HCT116 (cell line): ENCODE measurements around the gene OVOL2. TPM values are rescaled to one million over a fixed set of nuclear protein-coding genes. Genes with fewer than 3 reads are reported as not detected.

Experiments used
- ATAC-seq: fragments of 200-7000 bp; cut with Tn5 transposase; 2 replicates; pipeline ENCODE4 v1.9.1; 2020; ENCODE audit warnings: mild to moderate bottlenecking, moderate library complexity
- BruUV-seq: library from RNA; stranded (reverse); fragments of 400-500 nt; replicated peaks from 2 replicates; lab custom pipeline; 2021; lab: Mats Ljungman, UMichigan
- CTCF ChIA-PET: fragments of 300-600 bp; sonication (Branson Sonifier 250); formaldehyde crosslinking; loops from one replicate; lab custom pipeline; 2021; ENCODE audit warnings: antibody characterized with exemption; lab: Charles Lee
- POLR2A ChIA-PET: fragments of 300-600, 350-600 bp; sonication (Branson Sonifier 250); formaldehyde crosslinking; loops from one replicate; lab custom pipeline; 2021; ENCODE audit warnings: antibody characterized with exemption; lab: Charles Lee
- RAD21 ChIA-PET, 2 experiments: fragments of 300-600 bp; sonication (Branson Sonifier 250); formaldehyde crosslinking; loops; one replicate each; lab custom pipeline; 2023; ENCODE audit warnings: low total read pairs in 2 of 2; ENCODE audit not compliant: uncharacterized antibody in 2 of 2, unreplicated experiment in 2 of 2, low non-redundant PET in 1 of 2; lab: Charles Lee
- DNase-seq: peaks from one replicate; pipeline ENCODE4 v3.0.0-alpha.2; 2010; ENCODE audit warnings: low read depth, low spot score
- H2AFZ ChIP-seq: fragments of 200-600 bp; shearing (Covaris generic), sonication (generic); 2 replicates; pipeline ENCODE4 v1.6.1; 2017; ENCODE audit warnings: low read depth, mixed run types, mixed read lengths, antibody characterized with exemption, low read length; ENCODE audit not compliant: poor library complexity, severe bottlenecking
- H3K27ac ChIP-seq: 2 replicates; pipeline ENCODE4 v1.5.1; 2012; ENCODE audit warnings: low read depth, low read length
- H3K27me3 ChIP-seq: fragments of 200-600 bp; sonication (generic); 2 replicates; pipeline ENCODE4 v1.6.1; 2016; ENCODE audit warnings: mixed run types, low read length, mixed read lengths; ENCODE audit not compliant: insufficient read depth
- H3K36me3 ChIP-seq, 2 experiments: fragments of 200-500 bp in 1 of 2; fragments of 200-600 bp in 1 of 2; sonication (Bioruptor generic) in 1 of 2; sonication (generic) in 1 of 2; 2 replicates each; pipeline versions ENCODE4 v1.5.1 to v1.6.1; 2014 to 2016; ENCODE audit warnings: low read length in 2 of 2, inconsistent platforms in 1 of 2, mixed read lengths in 1 of 2, mixed run types in 1 of 2; ENCODE audit not compliant: insufficient read depth in 2 of 2, control insufficient read depth in 1 of 2
- H3K4me1 ChIP-seq, 2 experiments: fragments of 200-600 bp in 1 of 2; sonication (generic) in 1 of 2; 2 replicates each; pipeline versions ENCODE4 v1.5.1 to v1.6.1; 2012 to 2017; ENCODE audit warnings: low read length in 2 of 2, inconsistent platforms in 1 of 2, mild to moderate bottlenecking in 1 of 2, mixed read lengths in 1 of 2, mixed run types in 1 of 2, moderate library complexity in 1 of 2; ENCODE audit not compliant: insufficient read depth in 2 of 2, control insufficient read depth in 1 of 2
- H3K4me2 ChIP-seq: fragments of 200-600 bp; sonication (generic); 2 replicates; pipeline ENCODE4 v1.6.1; 2017; ENCODE audit warnings: mixed run types, low read length, mixed read lengths
- H3K4me3 ChIP-seq, 2 experiments: fragments of 200-600 bp in 1 of 2; sonication (generic) in 1 of 2; replicated peaks in 1 of 2; 2 replicates each; pipeline ENCODE4 v1.5.1; 2011 to 2016; ENCODE audit warnings: low read length in 2 of 2, control low read depth in 1 of 2, low read depth in 1 of 2, mild to moderate bottlenecking in 1 of 2, mixed read lengths in 1 of 2, mixed run types in 1 of 2
- H3K79me2 ChIP-seq: fragments of 200-600 bp; sonication (generic); 2 replicates; pipeline ENCODE4 v1.6.1; 2017; ENCODE audit warnings: mild to moderate bottlenecking, mixed run types, low read length, moderate library complexity, mixed read lengths; ENCODE audit not compliant: insufficient read depth
- H3K9ac ChIP-seq: fragments of 200-600 bp; sonication (generic); 2 replicates; pipeline ENCODE4 v1.6.1; 2016; ENCODE audit warnings: low read length, mixed read lengths
- H3K9me2 ChIP-seq: fragments of 200-600 bp; sonication (generic), shearing (Covaris generic); 2 replicates; pipeline ENCODE4 v1.6.1; 2017; ENCODE audit warnings: mixed run types, mild to moderate bottlenecking, moderate library complexity; ENCODE audit not compliant: insufficient read depth
- H3K9me3 ChIP-seq, 2 experiments: fragments of 200-500 bp in 1 of 2; fragments of 200-600 bp in 1 of 2; sonication (Bioruptor generic) in 1 of 2; sonication (generic) in 1 of 2; 2 replicates each; pipeline ENCODE4 v1.6.1; 2014 to 2017; ENCODE audit warnings: low read length in 2 of 2, mixed read lengths in 2 of 2, inconsistent platforms in 1 of 2, low read depth in 1 of 2, mild to moderate bottlenecking in 1 of 2, mixed run types in 1 of 2, moderate library complexity in 1 of 2; ENCODE audit not compliant: control insufficient read depth in 1 of 2, insufficient read depth in 1 of 2
- H4K20me1 ChIP-seq: fragments of 200-600 bp; sonication (generic), shearing (Covaris generic); 2 replicates; pipeline ENCODE4 v1.6.1; 2017; ENCODE audit warnings: mixed run types, mild to moderate bottlenecking, moderate library complexity; ENCODE audit not compliant: insufficient read depth
- ATF3 ChIP-seq: IDR thresholded peaks from 2 replicates; pipeline ENCODE4 v1.6.1; 2012
- CEBPB ChIP-seq: IDR thresholded peaks from 2 replicates; pipeline ENCODE4 v1.6.1; 2012; ENCODE audit warnings: low read depth
- EGR1 ChIP-seq: IDR thresholded peaks from 2 replicates; pipeline ENCODE4 v1.6.1; 2012; ENCODE audit warnings: low read depth
- ELF1 ChIP-seq: IDR thresholded peaks from 2 replicates; pipeline ENCODE4 v1.6.1; 2012; ENCODE audit warnings: low read depth, borderline replicate concordance
- POLR2AphosphoS5 ChIP-seq: IDR thresholded peaks from 2 replicates; pipeline ENCODE4 v1.6.1; 2011; ENCODE audit warnings: mild to moderate bottlenecking, low read depth, low read length, moderate library complexity
- RAD21 ChIP-seq: IDR thresholded peaks from 2 replicates; pipeline ENCODE4 v1.6.1; 2012; ENCODE audit warnings: low read depth, mild to moderate bottlenecking
- TCF7L2 ChIP-seq: IDR thresholded peaks from 2 replicates; pipeline ENCODE4 v1.7.0; 2011; ENCODE audit warnings: borderline replicate concordance, inconsistent platforms; ENCODE audit not compliant: insufficient read depth, insufficient read length; ENCODE audit errors: extremely low read depth
- YY1 ChIP-seq: IDR thresholded peaks from 2 replicates; pipeline ENCODE4 v1.6.1; 2011; ENCODE audit warnings: low read length, low read depth, moderate library complexity, mild to moderate bottlenecking; ENCODE audit not compliant: insufficient replicate concordance; ENCODE audit errors: extremely low read depth
- intact Hi-C: fragments of 100-400 bp; cut with micrococcal nuclease; formaldehyde crosslinking; loops from 2 replicates; pipeline ENCODE4 v1.10.0; 2022
- total RNA-seq: library from RNA; stranded (reverse); gene quantifications from one replicate; pipeline ENCODE4 v1.2.1, GENCODE V29; 2021; ENCODE audit not compliant: unreplicated experiment
- TF ChIP-seq, protein P1 (sequence below): IDR thresholded peaks from 2 replicates; pipeline ENCODE4 v1.6.1; 2012; ENCODE audit warnings: low read depth
- TF ChIP-seq, protein P2 (sequence below): IDR thresholded peaks from 2 replicates; pipeline ENCODE4 v1.6.1; 2012

The OVOL2 gene
- total RNA-seq, 1 experiment from 2014 or later, result 0.86 TPM

DNA sequence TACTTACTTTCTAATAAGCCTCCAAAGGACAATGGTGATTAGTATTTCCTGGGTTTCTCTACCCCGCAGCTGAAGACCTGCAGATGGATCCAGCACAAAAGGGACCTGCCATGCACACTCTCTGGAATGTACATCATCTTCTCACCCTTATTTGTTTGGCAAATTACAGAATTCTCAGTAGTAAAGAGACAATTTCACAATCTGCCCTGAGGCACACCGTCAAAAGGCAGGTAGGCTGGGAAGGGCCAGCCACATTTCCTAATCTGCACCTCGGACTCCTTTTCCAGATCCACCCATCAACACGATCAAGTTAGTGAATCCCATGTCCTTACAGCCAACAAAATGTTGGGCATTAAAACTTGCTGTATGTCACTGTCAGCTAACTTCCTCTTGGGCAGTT is 4.9 kb downstream of the OVOL2 start (continued):
- TF ChIP-seq, protein P1, sequence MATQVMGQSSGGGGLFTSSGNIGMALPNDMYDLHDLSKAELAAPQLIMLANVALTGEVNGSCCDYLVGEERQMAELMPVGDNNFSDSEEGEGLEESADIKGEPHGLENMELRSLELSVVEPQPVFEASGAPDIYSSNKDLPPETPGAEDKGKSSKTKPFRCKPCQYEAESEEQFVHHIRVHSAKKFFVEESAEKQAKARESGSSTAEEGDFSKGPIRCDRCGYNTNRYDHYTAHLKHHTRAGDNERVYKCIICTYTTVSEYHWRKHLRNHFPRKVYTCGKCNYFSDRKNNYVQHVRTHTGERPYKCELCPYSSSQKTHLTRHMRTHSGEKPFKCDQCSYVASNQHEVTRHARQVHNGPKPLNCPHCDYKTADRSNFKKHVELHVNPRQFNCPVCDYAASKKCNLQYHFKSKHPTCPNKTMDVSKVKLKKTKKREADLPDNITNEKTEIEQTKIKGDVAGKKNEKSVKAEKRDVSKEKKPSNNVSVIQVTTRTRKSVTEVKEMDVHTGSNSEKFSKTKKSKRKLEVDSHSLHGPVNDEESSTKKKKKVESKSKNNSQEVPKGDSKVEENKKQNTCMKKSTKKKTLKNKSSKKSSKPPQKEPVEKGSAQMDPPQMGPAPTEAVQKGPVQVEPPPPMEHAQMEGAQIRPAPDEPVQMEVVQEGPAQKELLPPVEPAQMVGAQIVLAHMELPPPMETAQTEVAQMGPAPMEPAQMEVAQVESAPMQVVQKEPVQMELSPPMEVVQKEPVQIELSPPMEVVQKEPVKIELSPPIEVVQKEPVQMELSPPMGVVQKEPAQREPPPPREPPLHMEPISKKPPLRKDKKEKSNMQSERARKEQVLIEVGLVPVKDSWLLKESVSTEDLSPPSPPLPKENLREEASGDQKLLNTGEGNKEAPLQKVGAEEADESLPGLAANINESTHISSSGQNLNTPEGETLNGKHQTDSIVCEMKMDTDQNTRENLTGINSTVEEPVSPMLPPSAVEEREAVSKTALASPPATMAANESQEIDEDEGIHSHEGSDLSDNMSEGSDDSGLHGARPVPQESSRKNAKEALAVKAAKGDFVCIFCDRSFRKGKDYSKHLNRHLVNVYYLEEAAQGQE, result no peak
- no peak for TF ChIP-seq ATF3
- TF ChIP-seq ELF1, result no peak
- TF ChIP-seq EGR1, result no peak
- no peak for TF ChIP-seq TCF7L2

DNA sequence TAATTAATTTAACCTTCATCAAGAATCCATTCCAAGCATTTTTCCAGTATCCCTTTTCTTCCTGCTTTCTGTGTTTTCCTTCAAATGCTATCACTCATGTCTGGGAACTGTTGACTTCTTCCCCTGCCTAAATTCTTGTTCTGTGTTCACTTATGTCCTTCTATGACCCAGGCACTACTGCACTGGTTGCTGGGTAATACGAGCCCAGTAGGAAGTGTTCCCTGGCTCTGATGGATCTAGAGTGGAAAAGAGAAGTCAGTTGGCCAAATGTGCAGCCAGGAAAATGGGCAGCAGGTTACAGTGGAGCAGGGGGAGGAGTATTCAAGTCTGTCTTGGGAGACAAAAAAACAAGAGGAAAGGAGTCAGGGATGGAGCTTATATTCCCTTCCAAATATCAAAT is 7.1 kb downstream of the OVOL2 start:
- no peak overlapping the region for H3K9ac ChIP-seq
- no peaks in the 10 kb centered on the region for H3K9me3 ChIP-seq
- peaks cover 3% of the 10 kb centered on the region; the same call in 1 of the 2 replicates for H3K27me3 ChIP-seq
- RAD21 ChIA-PET, result no interaction called here
- no peak overlapping the region for H2AFZ ChIP-seq
- no peak overlapping the region for H3K4me2 ChIP-seq
- H3K36me3 ChIP-seq, result no peaks in the 10 kb centered on the region
- H4K20me1 ChIP-seq, result no peaks in the 10 kb centered on the region
- no peak for DNase-seq
- H3K79me2 ChIP-seq, result no peaks in the 10 kb centered on the region
- H3K4me1 ChIP-seq, result no peaks in the 10 kb centered on the region
- TF ChIP-seq TCF7L2 (no peak), ELF1 (no peak), POLR2AphosphoS5 (no peak), RAD21 (no peak), YY1 (no peak), CEBPB (no peak)
- TF ChIP-seq, protein P2, sequence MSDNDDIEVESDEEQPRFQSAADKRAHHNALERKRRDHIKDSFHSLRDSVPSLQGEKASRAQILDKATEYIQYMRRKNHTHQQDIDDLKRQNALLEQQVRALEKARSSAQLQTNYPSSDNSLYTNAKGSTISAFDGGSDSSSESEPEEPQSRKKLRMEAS, result no peak
- TF ChIP-seq, protein P1, result no peak
- TF ChIP-seq, all 23 proteins: peak for 0
- no TSS peak for BruUV-seq
- ChIA-PET CTCF (no interaction called here), POLR2A (no interaction called here)
- Histone ChIP-seq H3K4me3 (no peak overlapping the region), H3K9me2 (no peaks in the 10 kb centered on the region), H3K27ac (no peak overlapping the region)
- intact Hi-C loops, result no loop called here
- ATAC-seq, result no peak
